AG08395 (cell line): ENCODE measurements around the gene ZNF716.
"Not testable (repeated sequence)": the region's sequence is repeated elsewhere in the genome, so short reads cannot be mapped to it uniquely, and the experiment has no call there.

Source experiments
- DNase-seq: peaks from one replicate; pipeline ENCODE4 v3.0.0; 2012; ENCODE audit warnings: mixed read lengths, low spot score

The ZNF716 gene

GRCh38 chr7:57449904-57450303, at the start of gene ZNF716:
Gene ZNF716, plus strand, starts transcription at chr7:57450177. Its CDS starts 112 bp downstream, at chr7:57450289.
- no peak for DNase-seq

GRCh38 chr7:57400531-57401155, 49.3 kb upstream of the ZNF716 start:
- DNase-seq: no peak

- DNase-seq: not testable (repeated sequence)
Observed at GRCh38 chr7:57403051-57403450, 46.9 kb upstream of the ZNF716 start.

GRCh38 chr7:57403601-57404342, 46.2 kb upstream of the ZNF716 start:
- no peak for DNase-seq

GRCh38 chr7:57404343-57404966, 45.5 kb upstream of the ZNF716 start:
- DNase-seq: no peak

GRCh38 chr7:57404967-57405421, 45.0 kb upstream of the ZNF716 start:
- no peak for DNase-seq

- no peak for DNase-seq
Observed at GRCh38 chr7:57407125-57407524, 42.9 kb upstream of the ZNF716 start.

GRCh38 chr7:57412168-57412567, 37.8 kb upstream of the ZNF716 start:
- DNase-seq: no peak

- DNase-seq: no peak
Observed at GRCh38 chr7:57412618-57413017, 37.4 kb upstream of the ZNF716 start.

GRCh38 chr7:57413529-57414398, 36.2 kb upstream of the ZNF716 start:
- DNase-seq: no peak

GRCh38 chr7:57414415-57414814, 35.6 kb upstream of the ZNF716 start:
- no peak for DNase-seq

GRCh38 chr7:57414852-57415251, 35.1 kb upstream of the ZNF716 start:
- no peak for DNase-seq

- no peak for DNase-seq
Observed at GRCh38 chr7:57415326-57415725, 34.7 kb upstream of the ZNF716 start.

- DNase-seq: no peak
Observed at GRCh38 chr7:57415730-57416129, 34.2 kb upstream of the ZNF716 start.

GRCh38 chr7:57416601-57417358, 33.2 kb upstream of the ZNF716 start:
- DNase-seq: no peak

GRCh38 chr7:57417736-57418135, 32.2 kb upstream of the ZNF716 start:
- no peak for DNase-seq

- DNase-seq: no peak
Observed at GRCh38 chr7:57423768-57424167, 26.2 kb upstream of the ZNF716 start.

- DNase-seq: no peak
Observed at GRCh38 chr7:57424515-57425238, 25.3 kb upstream of the ZNF716 start.

- DNase-seq: no peak
Observed at GRCh38 chr7:57425239-57425944, 24.6 kb upstream of the ZNF716 start.

GRCh38 chr7:57425969-57426628, 23.9 kb upstream of the ZNF716 start:
- DNase-seq: no peak
